Osteoblast (primary cell): ENCODE measurements around the gene PCYOX1L. TPM values are rescaled to one million over a fixed set of nuclear protein-coding genes. Genes with fewer than 3 reads are reported as not detected.
"Not testable (repeated sequence)": the region's sequence is repeated elsewhere in the genome, so short reads cannot be mapped to it uniquely, and the experiment has no call there.

Experiments used
- DNase-seq: peaks from one replicate; pipeline ENCODE4 v3.0.0; 2011; ENCODE audit warnings: low spot score, mixed read lengths; ENCODE audit not compliant: insufficient read length; ENCODE audit errors: missing footprints
- H2AFZ ChIP-seq: 2 replicates; pipeline ENCODE4 v1.6.0; 2011; ENCODE audit warnings: mild to moderate bottlenecking, low read length
- H3K27ac ChIP-seq: 2 replicates; pipeline ENCODE4 v1.5.1; 2011; ENCODE audit warnings: mild to moderate bottlenecking, low read depth, low read length, moderate library complexity
- H3K27me3 ChIP-seq: 2 replicates; pipeline ENCODE4 v1.6.0; 2012; ENCODE audit warnings: mild to moderate bottlenecking, control low read depth, inconsistent platforms, low read length, moderate library complexity; ENCODE audit not compliant: insufficient read depth
- H3K36me3 ChIP-seq: 2 replicates; pipeline ENCODE4 v1.5.1; 2011; ENCODE audit warnings: mild to moderate bottlenecking, low read length, control low read depth, moderate library complexity; ENCODE audit not compliant: insufficient read depth
- H3K4me1 ChIP-seq: 2 replicates; pipeline ENCODE4 v1.5.1; 2011; ENCODE audit warnings: mild to moderate bottlenecking, low read length, control low read depth, moderate library complexity; ENCODE audit not compliant: insufficient read depth
- H3K4me2 ChIP-seq: 2 replicates; pipeline ENCODE4 v1.6.0; 2011; ENCODE audit warnings: mild to moderate bottlenecking, low read length; ENCODE audit not compliant: insufficient read depth
- H3K4me3 ChIP-seq: fragments of 200-600 bp; sonication (generic); 3 replicates; pipeline ENCODE4 v1.5.1; 2012; ENCODE audit warnings: mild to moderate bottlenecking, low read length, inconsistent platforms; ENCODE audit not compliant: insufficient read depth
- H3K79me2 ChIP-seq: 2 replicates; pipeline ENCODE4 v1.6.0; 2012; ENCODE audit warnings: mild to moderate bottlenecking, low read length, control low read depth, inconsistent platforms; ENCODE audit not compliant: insufficient read depth
- H3K9me3 ChIP-seq: 2 replicates; pipeline ENCODE4 v1.5.1; 2011; ENCODE audit warnings: low read depth, low read length, control low read depth
- H4K20me1 ChIP-seq: 2 replicates; pipeline ENCODE4 v1.6.0; 2012; ENCODE audit warnings: mild to moderate bottlenecking, low read length, control low read depth; ENCODE audit not compliant: insufficient read depth
- CTCF ChIP-seq: IDR thresholded peaks from 2 replicates; pipeline ENCODE4 v1.5.1; 2011; ENCODE audit warnings: mild to moderate bottlenecking, low read depth, low read length, moderate library complexity; ENCODE audit errors: extremely low read depth
- total RNA-seq: library from RNA; depleted of rRNA; stranded (reverse); fragments of >200 nt; gene quantifications from 2 replicates; pipeline ENCODE4 v1.2.3, GENCODE V29; 2012

PCYOX1L gene
- total RNA-seq, 1 donor, result 4.3 TPM

GRCh38 chr5:149397530-149397929 lies 39.7 kb downstream of the PCYOX1L start:
- Histone ChIP-seq H3K27ac (peak overlapping the region; percentile 90), H4K20me1 (no peaks in the 10 kb centered on the region), H2AFZ (no peak overlapping the region), H3K27me3 (no peaks in the 10 kb centered on the region), H3K4me1 (peaks cover 21% of the 10 kb centered on the region), H3K4me2 (peak overlapping the region; percentile 30), H3K4me3 (no peak overlapping the region), H3K36me3 (no peaks in the 10 kb centered on the region), H3K79me2 (no peaks in the 10 kb centered on the region), H3K9me3 (no peaks in the 10 kb centered on the region)
- no peak for TF ChIP-seq CTCF
- peak; percentile 89 for DNase-seq

DNA sequence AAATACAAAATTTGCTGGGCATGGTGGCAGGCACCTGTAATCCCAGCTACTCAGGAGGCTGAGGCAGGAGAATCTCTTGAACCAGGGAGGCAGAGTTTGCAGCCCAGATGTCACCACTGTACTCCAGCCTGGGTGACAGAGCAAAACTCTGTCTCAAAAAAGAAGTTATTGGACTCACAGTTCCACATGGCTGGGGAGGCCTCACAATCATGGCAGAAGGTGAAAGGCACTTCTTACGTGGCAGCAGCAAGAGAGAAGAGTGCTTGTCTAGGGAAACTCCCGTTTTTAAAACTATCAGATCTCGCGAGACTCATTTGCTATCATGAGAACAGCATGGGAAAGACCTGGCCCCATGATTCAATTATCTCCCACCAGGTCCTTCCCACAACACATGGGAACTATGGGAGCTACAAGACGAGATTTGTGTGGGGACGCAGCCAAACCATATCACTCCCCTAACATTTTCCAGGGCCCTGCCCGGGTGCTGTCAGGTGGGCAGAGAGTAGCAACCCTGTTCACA lies 41.0 kb downstream of the PCYOX1L start:
- not testable (repeated sequence) for H2AFZ ChIP-seq, H3K27me3 ChIP-seq, H3K79me2 ChIP-seq, DNase-seq, H3K9me3 ChIP-seq, H4K20me1 ChIP-seq, H3K4me3 ChIP-seq, H3K27ac ChIP-seq, H3K36me3 ChIP-seq, H3K4me2 ChIP-seq
- peaks cover 25% of the 10 kb centered on the region for H3K4me1 ChIP-seq

GRCh38 chr5:149399775-149400174 lies 41.9 kb downstream of the PCYOX1L start:
- no peak for TF ChIP-seq CTCF
- Histone ChIP-seq H3K36me3 (no peaks in the 10 kb centered on the region), H3K4me3 (no peak overlapping the region), H3K9me3 (no peaks in the 10 kb centered on the region), H3K4me2 (no peak overlapping the region), H3K27me3 (no peaks in the 10 kb centered on the region), H2AFZ (no peak overlapping the region), H4K20me1 (no peaks in the 10 kb centered on the region), H3K79me2 (no peaks in the 10 kb centered on the region), H3K27ac (no peak overlapping the region), H3K4me1 (peaks cover 35% of the 10 kb centered on the region)
- DNase-seq, result peak; percentile 31

DNA sequence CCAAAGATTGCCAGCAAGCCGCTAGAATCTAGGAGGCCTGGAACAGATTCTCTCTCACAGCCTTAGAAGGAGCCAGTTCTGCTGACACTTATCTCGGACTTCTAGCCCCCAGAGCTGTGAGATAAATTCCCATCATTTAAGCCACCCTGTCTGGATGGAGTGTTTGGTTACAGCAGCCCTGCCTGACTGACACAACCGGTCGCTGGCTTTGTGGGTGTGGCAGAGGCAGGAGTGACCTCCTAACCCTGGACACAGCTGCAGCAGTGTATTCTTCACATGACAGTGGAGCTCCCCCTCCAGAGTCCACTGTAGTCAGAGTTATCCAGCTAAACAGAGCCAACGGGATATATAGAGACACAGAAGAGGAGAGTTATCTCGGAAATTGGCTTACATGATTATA lies 42.5 kb downstream of the PCYOX1L start:
- no peaks in the 10 kb centered on the region for H3K27me3 ChIP-seq
- no peaks in the 10 kb centered on the region for H3K79me2 ChIP-seq
- DNase-seq, result no peak
- H3K4me3 ChIP-seq, result no peak overlapping the region
- no peak overlapping the region for H3K4me2 ChIP-seq
- H3K9me3 ChIP-seq, result no peaks in the 10 kb centered on the region
- H3K4me1 ChIP-seq, result peaks cover 40% of the 10 kb centered on the region
- no peaks in the 10 kb centered on the region for H4K20me1 ChIP-seq
- H2AFZ ChIP-seq, result no peak overlapping the region
- no peak for TF ChIP-seq CTCF
- H3K36me3 ChIP-seq, result no peaks in the 10 kb centered on the region
- H3K27ac ChIP-seq, result no peak overlapping the region

DNA sequence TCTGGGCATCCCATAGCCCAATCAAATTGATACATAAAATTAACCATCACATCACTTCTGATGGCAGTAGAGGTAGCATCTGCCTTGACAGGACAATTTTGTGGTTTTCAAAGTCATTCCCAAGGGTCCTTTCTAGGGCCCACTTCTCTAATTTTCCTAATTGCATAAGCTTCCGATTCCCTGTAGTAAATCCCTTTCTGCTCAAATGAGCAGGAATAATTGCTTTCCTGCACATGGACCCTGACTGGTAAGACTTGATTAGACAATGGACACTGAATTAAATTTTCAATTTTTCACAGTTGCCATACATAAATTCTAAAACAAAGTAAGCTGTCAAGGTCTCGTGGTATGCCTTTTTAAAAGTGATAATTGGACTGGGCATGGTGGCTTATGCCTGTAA lies 43.2 kb downstream of the PCYOX1L start:
- Histone ChIP-seq H4K20me1 (no peaks in the 10 kb centered on the region), H3K27ac (no peak overlapping the region), H3K79me2 (no peaks in the 10 kb centered on the region), H3K4me3 (no peak overlapping the region), H3K27me3 (no peaks in the 10 kb centered on the region), H3K9me3 (no peaks in the 10 kb centered on the region), H2AFZ (no peak overlapping the region), H3K4me2 (no peak overlapping the region), H3K36me3 (no peaks in the 10 kb centered on the region), H3K4me1 (peaks cover 48% of the 10 kb centered on the region)
- TF ChIP-seq CTCF, result no peak
- no peak for DNase-seq
